ENCODE data around the gene IL10RA.
"Not testable (repeated sequence)": the region's sequence is repeated elsewhere in the genome, so short reads cannot be mapped to it uniquely, and the experiment has no call there.

Gene IL10RA

DNA sequence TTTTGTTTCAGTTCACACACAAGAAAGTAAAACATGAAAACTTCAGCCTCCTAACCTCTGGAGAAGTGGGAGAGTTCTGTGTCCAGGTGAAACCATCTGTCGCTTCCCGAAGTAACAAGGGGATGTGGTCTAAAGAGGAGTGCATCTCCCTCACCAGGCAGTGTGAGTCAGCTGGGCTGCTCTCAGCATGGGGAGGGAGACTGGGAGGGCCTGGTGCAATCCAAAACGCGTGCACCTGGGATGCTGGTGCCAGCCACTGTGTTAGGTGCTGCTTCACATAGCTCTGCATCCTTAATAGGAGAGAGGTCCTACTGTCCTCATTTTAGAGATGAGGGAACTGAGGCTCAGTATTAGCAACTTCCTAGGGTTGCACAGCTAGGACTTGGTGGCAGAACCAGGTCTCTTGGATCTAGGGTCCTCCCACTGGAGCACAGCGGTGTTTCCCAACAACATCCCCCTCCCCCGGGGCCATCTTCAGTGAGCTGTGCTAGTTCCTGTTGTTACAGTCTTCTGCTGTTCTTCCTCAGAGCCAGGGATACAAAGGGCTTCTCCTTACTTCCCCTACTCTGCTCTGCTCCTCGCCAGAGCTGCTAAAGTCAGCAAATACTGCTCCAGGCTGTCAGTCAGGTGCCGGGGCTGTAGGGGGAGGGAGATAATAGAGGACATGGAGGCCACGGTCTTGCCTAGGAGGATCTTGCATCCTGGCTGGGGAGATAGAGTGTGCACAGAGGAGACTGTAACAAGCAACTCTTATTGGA lies 8.0 kb downstream of the IL10RA start:
- no peak for DNase-seq

DNA sequence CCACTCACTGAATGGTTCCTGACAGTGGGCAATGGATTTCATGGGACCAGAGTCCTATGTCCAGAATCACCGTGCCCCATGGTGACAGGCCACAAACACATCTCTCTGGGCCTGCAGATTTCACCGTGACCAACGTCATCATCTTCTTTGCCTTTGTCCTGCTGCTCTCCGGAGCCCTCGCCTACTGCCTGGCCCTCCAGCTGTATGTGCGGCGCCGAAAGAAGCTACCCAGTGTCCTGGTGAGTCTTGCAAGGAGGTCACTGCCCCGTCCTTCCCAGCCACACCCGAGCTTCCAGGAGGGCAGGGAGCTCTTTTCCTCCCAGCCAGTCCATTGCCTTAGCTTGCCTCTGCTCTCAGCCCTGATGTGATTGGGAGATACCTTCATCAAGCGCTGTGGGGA lies 9.3 kb downstream of the IL10RA start:
- no peak for DNase-seq

GRCh38 chr11:117996058-117996457 lies 9.9 kb downstream of the IL10RA start:
- DNase-seq = no peak

DNA sequence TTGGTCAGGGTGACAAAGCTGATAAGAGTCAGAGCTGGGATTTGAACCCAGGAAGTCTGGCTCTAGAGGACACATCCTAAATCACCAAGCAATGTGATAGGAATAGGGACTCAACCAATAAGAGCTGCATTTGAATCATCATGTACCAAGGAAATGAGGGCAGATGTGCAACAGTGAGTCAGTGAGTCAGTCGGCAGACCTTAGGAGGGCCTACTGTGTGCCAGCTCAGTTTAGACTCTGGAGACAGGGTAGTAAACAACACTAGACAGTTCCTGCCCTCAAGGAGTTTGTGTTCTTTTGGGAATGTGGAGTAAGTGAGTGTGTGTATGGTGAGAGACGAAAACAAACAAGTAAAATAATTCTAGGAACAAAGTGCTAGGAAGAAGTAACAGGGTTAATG lies 11.2 kb downstream of the IL10RA start:
- no peak for DNase-seq

DNA sequence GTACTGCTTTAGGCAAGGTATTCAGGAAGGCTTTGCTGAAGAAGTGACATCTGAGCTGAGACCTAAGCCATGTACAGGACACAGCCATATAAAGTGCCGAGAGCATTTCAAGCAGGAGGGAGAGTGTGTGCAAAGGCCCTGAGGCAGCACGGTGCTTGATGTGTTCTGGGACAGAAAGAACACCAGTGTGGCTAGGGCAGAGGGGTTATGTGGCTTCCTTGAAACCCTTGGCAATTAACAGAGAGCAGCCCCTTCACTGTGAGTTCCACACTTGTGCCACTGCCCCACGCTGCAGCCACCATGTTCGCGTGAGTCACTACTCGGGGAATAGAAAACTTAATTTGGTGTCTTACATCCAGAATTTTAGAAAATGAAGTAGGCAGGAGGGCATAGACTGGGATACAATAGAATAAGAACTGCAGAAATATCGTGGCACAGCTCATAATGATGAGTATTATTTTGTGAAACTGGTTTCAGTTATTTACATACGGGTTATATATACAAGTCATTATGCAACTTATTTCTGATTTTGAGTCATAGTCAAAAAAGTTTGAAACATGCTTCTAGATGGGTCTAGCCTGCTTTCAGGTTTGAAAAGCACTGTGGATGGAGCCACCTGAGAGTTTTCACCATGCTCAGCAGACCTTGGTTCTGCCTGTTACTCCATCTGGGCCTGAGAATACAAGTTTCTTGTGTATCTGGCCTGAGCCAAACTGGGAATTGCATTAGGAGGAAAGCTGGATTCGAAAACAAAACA lies 11.8 kb downstream of the IL10RA start:
- peak; percentile 51 for DNase-seq

DNA sequence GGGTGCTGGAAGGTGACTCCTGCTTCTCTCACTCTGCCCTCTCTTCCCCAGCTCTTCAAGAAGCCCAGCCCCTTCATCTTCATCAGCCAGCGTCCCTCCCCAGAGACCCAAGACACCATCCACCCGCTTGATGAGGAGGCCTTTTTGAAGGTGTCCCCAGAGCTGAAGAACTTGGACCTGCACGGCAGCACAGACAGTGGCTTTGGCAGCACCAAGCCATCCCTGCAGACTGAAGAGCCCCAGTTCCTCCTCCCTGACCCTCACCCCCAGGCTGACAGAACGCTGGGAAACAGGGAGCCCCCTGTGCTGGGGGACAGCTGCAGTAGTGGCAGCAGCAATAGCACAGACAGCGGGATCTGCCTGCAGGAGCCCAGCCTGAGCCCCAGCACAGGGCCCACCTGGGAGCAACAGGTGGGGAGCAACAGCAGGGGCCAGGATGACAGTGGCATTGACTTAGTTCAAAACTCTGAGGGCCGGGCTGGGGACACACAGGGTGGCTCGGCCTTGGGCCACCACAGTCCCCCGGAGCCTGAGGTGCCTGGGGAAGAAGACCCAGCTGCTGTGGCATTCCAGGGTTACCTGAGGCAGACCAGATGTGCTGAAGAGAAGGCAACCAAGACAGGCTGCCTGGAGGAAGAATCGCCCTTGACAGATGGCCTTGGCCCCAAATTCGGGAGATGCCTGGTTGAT lies 12.6 kb downstream of the IL10RA start:
- no peak for DNase-seq

- DNase-seq = no peak
These were observed 13.3 kb downstream of the IL10RA start for GRCh38 chr11:117999354-117999993.

DNA sequence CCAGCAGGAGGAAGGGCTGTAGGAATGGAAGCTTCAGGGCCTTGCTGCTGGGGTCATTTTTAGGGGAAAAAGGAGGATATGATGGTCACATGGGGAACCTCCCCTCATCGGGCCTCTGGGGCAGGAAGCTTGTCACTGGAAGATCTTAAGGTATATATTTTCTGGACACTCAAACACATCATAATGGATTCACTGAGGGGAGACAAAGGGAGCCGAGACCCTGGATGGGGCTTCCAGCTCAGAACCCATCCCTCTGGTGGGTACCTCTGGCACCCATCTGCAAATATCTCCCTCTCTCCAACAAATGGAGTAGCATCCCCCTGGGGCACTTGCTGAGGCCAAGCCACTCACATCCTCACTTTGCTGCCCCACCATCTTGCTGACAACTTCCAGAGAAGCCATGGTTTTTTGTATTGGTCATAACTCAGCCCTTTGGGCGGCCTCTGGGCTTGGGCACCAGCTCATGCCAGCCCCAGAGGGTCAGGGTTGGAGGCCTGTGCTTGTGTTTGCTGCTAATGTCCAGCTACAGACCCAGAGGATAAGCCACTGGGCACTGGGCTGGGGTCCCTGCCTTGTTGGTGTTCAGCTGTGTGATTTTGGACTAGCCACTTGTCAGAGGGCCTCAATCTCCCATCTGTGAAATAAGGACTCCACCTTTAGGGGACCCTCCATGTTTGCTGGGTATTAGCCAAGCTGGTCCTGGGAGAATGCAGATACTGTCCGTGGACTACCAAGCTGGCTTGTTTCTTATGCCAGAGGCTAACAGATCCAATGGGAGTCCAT lies 14.1 kb downstream of the IL10RA start:
- no peak for DNase-seq

GRCh38 chr11:118000850-118001228 lies 14.6 kb downstream of the IL10RA start:
- no peak for DNase-seq

DNA sequence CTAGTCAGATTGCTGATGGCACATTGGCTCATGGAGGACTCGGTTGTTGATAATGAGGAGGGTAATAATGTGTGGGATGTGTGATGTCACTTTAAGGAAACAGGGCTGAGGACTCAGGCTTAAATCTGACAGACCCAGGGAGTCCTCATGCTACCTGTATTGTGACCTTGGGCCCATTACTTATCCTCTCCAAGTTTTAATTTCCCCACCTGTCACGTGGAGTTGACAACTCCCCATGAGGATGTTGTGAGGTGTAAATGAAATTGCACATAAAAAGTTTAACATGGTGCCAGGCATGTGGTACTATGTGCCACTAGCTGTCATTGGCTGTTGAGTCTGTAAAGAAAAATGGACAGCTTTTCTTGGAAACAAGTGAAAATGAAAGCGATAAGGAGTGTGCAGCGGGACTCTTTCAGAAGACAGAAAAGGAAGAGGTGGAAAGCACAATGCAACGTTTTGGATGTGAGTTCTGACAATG lies 15.3 kb downstream of the IL10RA start:
- no peak for DNase-seq

- DNase-seq = peak; percentile 76
These were observed 15.9 kb downstream of the IL10RA start for GRCh38 chr11:118002010-118002540.

- DNase-seq = peak; percentile 85
These were observed 16.6 kb downstream of the IL10RA start for GRCh38 chr11:118002541-118003423.

DNA sequence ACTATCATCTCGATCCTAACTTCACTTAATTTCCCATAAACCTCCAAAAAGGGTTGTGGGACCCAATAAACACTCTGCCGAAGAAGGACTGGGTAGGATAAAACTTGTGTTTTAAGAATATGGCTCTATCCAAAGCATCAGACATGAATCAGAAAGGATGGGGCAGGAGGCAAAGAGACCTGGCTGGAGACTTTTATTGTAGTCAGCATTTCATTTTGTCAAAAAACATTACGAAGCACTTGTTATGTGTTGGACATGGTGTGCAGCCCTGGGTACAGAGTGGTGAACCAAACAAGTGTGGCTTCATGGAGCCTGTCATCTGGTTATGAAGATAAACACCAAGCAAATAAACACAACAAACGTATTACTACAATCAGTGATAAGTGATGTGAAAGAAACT lies 17.3 kb downstream of the IL10RA start:
- no peak for DNase-seq

- DNase-seq = no peak
These were observed 18.5 kb downstream of the IL10RA start for GRCh38 chr11:118004543-118005223.

DNA sequence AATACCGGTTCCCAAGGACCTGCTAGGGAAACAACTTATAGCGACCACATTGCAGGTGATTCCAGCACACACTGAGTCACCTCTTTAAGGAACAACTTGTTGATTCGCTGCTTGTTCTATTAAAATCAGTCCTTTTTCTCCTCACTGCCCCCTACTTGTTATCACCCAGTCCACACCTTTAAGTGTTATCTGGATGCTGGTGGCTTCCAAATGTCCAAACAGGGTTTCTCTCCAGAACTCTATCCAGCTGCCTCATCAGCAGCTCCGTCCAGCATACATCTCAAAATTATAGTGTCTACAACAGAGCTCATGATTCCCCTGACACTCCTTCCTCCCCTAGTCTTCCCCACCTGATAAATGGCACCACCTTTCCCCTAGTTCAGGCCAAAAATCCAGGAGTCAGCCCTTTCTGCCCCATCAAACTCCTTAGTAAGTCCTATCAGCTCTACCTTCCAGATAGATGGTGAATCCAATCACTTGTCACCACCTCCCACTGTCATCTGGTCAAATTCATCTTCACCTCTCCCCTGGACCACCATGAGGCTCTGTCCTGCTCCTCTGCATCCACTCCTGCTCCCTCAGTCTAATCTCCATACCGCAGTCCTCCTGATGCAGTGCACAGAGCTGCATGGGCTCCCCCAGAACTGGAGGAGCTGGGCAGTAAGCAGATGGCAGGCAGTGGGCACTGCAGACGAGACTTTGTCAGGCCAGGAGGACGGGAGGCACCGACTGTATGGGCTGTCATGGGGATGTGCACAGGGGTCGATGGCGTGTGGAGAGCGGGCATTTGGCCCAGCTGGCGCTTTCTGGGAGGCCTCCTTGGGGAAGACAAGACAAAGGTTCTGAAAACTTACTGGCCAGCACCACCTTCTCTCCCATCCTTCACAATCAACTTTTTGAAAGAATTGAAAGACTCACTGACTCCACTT lies 19.3 kb downstream of the IL10RA start:
- DNase-seq = no peak

DNA sequence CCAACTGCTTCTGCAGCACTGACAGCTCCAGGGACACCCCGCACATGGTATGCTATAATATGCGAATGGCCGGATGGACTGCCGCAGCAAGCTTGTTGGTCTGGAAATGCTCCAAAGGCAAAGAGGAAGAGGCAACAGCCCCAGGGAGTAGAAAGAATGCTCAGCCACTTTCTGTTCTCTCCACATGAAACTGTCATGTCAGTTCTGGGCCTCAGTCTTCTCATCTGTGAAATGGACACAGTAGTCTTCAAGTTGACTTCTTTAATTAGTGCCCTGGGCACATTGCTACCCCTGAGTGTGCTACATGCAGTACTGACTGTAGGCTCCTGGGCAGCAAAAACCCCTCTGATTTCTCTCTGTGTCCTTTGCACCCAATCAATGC lies 19.9 kb downstream of the IL10RA start:
- no peak for DNase-seq

DNA sequence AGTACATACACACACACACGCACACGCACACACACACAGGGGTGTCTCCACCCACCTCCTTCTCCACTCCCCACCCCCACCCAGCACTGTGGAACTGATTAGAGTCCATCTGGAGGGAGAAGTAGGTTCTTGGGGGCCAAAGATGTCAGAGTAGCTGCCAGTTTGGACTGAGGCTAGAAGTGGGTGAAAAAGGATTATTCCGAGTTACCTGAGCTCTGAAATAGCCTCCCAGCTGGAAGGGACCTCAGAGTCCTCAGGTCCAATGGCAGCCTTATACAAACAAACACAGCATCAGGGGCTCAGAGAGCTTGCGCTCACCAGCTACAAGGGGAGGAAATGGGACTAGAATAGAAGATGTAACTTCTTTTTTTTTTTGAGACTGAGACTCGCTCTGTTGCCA lies 20.8 kb downstream of the IL10RA start:
- DNase-seq = no peak

GRCh38 chr11:118007563-118008270 lies 21.5 kb downstream of the IL10RA start:
- not testable (repeated sequence) for DNase-seq

Measured in stimulated activated CD4-positive, alpha-beta T cell treated with anti-CD3 and anti-CD28 coated beads, Interleukin-15, amount 100 ng/mL, for 24 hours (primary cell).